ENCODE results near the gene NDST3. TPM values are rescaled to one million over a fixed set of nuclear protein-coding genes. Genes with fewer than 3 reads are reported as not detected.
A peak's percentile ranks its signal among the peaks of the same experiment; 100 is the strongest.

The NDST3 gene
- total RNA-seq, 1 experiment from 2014 or later: 0.04 TPM

DNA sequence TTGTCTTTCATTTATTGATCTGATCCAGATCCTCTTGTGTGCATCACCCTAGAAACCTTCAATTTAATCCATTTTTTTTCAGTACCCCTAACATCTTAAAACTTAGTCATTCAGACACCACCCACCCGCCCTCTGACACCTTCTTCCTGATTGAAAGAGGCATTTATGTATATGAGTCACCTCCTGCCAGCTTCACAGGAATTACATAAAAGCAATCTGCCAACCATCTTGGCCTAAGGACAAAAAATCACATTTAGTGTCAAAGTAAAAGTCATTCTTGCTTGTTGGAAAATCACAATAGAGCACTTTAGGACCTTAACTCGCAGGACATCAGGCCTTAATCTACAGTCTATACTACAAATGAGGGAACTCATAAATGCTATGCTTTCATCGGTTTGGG, 52.1 kb downstream of the NDST3 start:
- H3K4me2 ChIP-seq (ENCODE audit: low read length): no peak overlapping the region
- no peak overlapping the region for H3K4me3 ChIP-seq (ENCODE audit: low read length)
- peak; percentile 41 for DNase-seq
- no peak for TF ChIP-seq EZH2 (IDR thresholded peaks at IDR 0.05; ENCODE audit: low read length, unreplicated experiment)
- TF ChIP-seq, protein P1, sequence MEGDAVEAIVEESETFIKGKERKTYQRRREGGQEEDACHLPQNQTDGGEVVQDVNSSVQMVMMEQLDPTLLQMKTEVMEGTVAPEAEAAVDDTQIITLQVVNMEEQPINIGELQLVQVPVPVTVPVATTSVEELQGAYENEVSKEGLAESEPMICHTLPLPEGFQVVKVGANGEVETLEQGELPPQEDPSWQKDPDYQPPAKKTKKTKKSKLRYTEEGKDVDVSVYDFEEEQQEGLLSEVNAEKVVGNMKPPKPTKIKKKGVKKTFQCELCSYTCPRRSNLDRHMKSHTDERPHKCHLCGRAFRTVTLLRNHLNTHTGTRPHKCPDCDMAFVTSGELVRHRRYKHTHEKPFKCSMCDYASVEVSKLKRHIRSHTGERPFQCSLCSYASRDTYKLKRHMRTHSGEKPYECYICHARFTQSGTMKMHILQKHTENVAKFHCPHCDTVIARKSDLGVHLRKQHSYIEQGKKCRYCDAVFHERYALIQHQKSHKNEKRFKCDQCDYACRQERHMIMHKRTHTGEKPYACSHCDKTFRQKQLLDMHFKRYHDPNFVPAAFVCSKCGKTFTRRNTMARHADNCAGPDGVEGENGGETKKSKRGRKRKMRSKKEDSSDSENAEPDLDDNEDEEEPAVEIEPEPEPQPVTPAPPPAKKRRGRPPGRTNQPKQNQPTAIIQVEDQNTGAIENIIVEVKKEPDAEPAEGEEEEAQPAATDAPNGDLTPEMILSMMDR (conservative IDR thresholded peaks at IDR 0.05; ENCODE audit: low read depth, low read length): no peak
- TF ChIP-seq EZH2phosphoT487 (IDR thresholded peaks at IDR 0.05; ENCODE audit: borderline replicate concordance, low read length): no peak
- no peak overlapping the region for H3K27ac ChIP-seq (ENCODE audit: low read length)
- H3K9me3 ChIP-seq (ENCODE audit: low read length): no peaks in the 10 kb centered on the region
- no peaks in the 10 kb centered on the region for H3K27me3 ChIP-seq (ENCODE audit: low read length)
- intact Hi-C loops (cut with micrococcal nuclease): no loop called here
- ChIA-PET CTCF (no interaction called here), POLR2A (ENCODE audit: unreplicated experiment) (no interaction called here)
- H3K4me1 ChIP-seq (ENCODE audit: insufficient read depth, low read length): no peaks in the 10 kb centered on the region; the same call in 1 of the 2 replicates
- no peaks in the 10 kb centered on the region for H3K79me2 ChIP-seq (ENCODE audit: low read length)
- ATAC-seq: peak; percentile 76
- no peaks in the 10 kb centered on the region for H3K9me2 ChIP-seq (replicated peaks; ENCODE audit: low read length)
- no peak overlapping the region for H2AFZ ChIP-seq (ENCODE audit: low read length)
- no peak overlapping the region for H3K9ac ChIP-seq (ENCODE audit: low read length)
- H3K36me3 ChIP-seq (ENCODE audit: low read depth, low read length): no peaks in the 10 kb centered on the region
- no peaks in the 10 kb centered on the region for H3F3A ChIP-seq (ENCODE audit: low read length, unreplicated experiment)
- BruUV-seq (replicated peaks): no TSS peak
- H4K20me1 ChIP-seq (ENCODE audit: low read length): no peaks in the 10 kb centered on the region

DNA sequence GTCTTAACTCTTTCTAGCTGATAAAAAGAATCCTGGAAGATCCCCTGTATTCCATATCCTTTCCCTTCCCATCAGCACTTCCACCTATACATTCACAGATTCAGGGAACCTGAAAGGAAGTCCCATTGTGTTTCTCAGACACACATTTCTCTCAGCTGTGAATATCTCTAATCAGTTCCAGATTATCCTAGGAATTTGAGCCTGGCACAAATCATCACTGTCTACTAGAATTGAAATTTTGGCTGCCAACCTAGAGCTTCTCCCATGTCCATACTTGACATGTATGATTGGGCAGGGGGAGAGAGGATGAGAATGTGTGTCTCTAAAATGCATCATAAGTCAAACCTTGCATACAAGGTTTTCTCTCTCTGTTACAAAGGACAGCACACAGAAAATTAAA, 53.1 kb downstream of the NDST3 start:
- ATAC-seq (no peak), DNase-seq (no peak)
- Histone ChIP-seq H3K79me2 (ENCODE audit: low read length) (no peaks in the 10 kb centered on the region), H3F3A (ENCODE audit: low read length, unreplicated experiment) (no peaks in the 10 kb centered on the region), H2AFZ (ENCODE audit: low read length) (no peak overlapping the region), H3K4me1 (ENCODE audit: insufficient read depth, low read length) (no peaks in the 10 kb centered on the region; the same call in 1 of the 2 replicates), H3K36me3 (ENCODE audit: low read depth, low read length) (no peaks in the 10 kb centered on the region), H3K9ac (ENCODE audit: low read length) (no peak overlapping the region), H3K4me2 (ENCODE audit: low read length) (no peak overlapping the region), H3K4me3 (ENCODE audit: low read length) (no peak overlapping the region), H3K27ac (ENCODE audit: low read length) (no peak overlapping the region), H3K9me3 (ENCODE audit: low read length) (no peaks in the 10 kb centered on the region), H3K27me3 (ENCODE audit: low read length) (no peaks in the 10 kb centered on the region), H4K20me1 (ENCODE audit: low read length) (no peaks in the 10 kb centered on the region), H3K9me2 (replicated peaks; ENCODE audit: low read length) (no peaks in the 10 kb centered on the region)
- POLR2A ChIA-PET (ENCODE audit: unreplicated experiment): no interaction called here
- CTCF ChIA-PET: no interaction called here
- no TSS peak for BruUV-seq (replicated peaks)
- intact Hi-C loops (cut with micrococcal nuclease): no loop called here
- TF ChIP-seq, protein P1 (conservative IDR thresholded peaks at IDR 0.05; ENCODE audit: low read depth, low read length): no peak
- TF ChIP-seq EZH2 (IDR thresholded peaks at IDR 0.05; ENCODE audit: low read length, unreplicated experiment): no peak
- TF ChIP-seq EZH2phosphoT487 (IDR thresholded peaks at IDR 0.05; ENCODE audit: borderline replicate concordance, low read length): no peak

DNA sequence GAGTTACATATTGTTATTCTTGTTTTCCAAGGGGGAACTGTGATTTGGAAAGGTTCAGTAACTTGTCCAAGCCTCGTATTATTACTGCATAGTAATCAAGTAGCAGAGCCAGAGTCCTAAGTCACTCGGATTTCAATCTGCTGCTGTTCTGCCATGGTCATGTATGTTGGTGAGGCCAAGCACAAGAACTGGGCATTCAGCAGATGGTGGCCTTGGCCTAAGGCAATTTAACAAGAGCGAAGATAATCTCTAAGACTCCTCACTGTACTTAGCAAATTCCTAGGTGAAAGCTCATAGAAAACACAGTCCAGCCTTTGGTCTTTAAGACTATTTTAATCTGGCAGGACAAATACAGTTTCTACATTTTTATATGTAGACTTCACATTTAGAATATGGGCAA, 64.8 kb downstream of the NDST3 start:
- Histone ChIP-seq H3K9ac (ENCODE audit: low read length) (no peak overlapping the region), H3K27ac (ENCODE audit: low read length) (no peak overlapping the region), H3K36me3 (ENCODE audit: low read depth, low read length) (no peaks in the 10 kb centered on the region), H3K9me3 (ENCODE audit: low read length) (no peaks in the 10 kb centered on the region), H3K4me2 (ENCODE audit: low read length) (no peak overlapping the region), H3K79me2 (ENCODE audit: low read length) (no peaks in the 10 kb centered on the region), H3K4me3 (ENCODE audit: low read length) (no peak overlapping the region), H3K9me2 (replicated peaks; ENCODE audit: low read length) (no peaks in the 10 kb centered on the region), H3K4me1 (ENCODE audit: insufficient read depth, low read length) (no peaks in the 10 kb centered on the region), H4K20me1 (ENCODE audit: low read length) (no peaks in the 10 kb centered on the region), H3F3A (ENCODE audit: low read length, unreplicated experiment) (no peaks in the 10 kb centered on the region), H3K27me3 (ENCODE audit: low read length) (no peaks in the 10 kb centered on the region), H2AFZ (ENCODE audit: low read length) (no peak overlapping the region)
- DNase-seq: no peak
- ChIA-PET POLR2A (ENCODE audit: unreplicated experiment) (no interaction called here), CTCF (no interaction called here)
- no peak for ATAC-seq
- TF ChIP-seq, protein P1 (conservative IDR thresholded peaks at IDR 0.05; ENCODE audit: low read depth, low read length): no peak
- TF ChIP-seq EZH2phosphoT487 (IDR thresholded peaks at IDR 0.05; ENCODE audit: borderline replicate concordance, low read length): no peak
- no peak for TF ChIP-seq EZH2 (IDR thresholded peaks at IDR 0.05; ENCODE audit: low read length, unreplicated experiment)
- intact Hi-C loops (cut with micrococcal nuclease): no loop called here
- BruUV-seq (replicated peaks): no TSS peak
